HCT116 (cell line): ENCODE results near the gene YTHDC2. TPM values are rescaled to one million over a fixed set of nuclear protein-coding genes. Genes with fewer than 3 reads are reported as not detected.

ENCODE experiments used
- ATAC-seq: fragments of 200-7000 bp; cut with Tn5 transposase; 2 replicates; pipeline ENCODE4 v1.9.1; 2020; ENCODE audit warnings: mild to moderate bottlenecking, moderate library complexity
- BruUV-seq: library from RNA; stranded (reverse); fragments of 400-500 nt; replicated peaks from 2 replicates; lab custom pipeline; 2021; lab: Mats Ljungman, UMichigan
- CTCF ChIA-PET: fragments of 300-600 bp; sonication (Branson Sonifier 250); formaldehyde crosslinking; loops from one replicate; lab custom pipeline; 2021; ENCODE audit warnings: antibody characterized with exemption; lab: Charles Lee
- POLR2A ChIA-PET: fragments of 300-600, 350-600 bp; sonication (Branson Sonifier 250); formaldehyde crosslinking; loops from one replicate; lab custom pipeline; 2021; ENCODE audit warnings: antibody characterized with exemption; lab: Charles Lee
- RAD21 ChIA-PET, 2 experiments: fragments of 300-600 bp; sonication (Branson Sonifier 250); formaldehyde crosslinking; loops; one replicate each; lab custom pipeline; 2023; ENCODE audit warnings: low total read pairs in 2 of 2; ENCODE audit not compliant: uncharacterized antibody in 2 of 2, unreplicated experiment in 2 of 2, low non-redundant PET in 1 of 2; lab: Charles Lee
- DNase-seq: peaks from one replicate; pipeline ENCODE4 v3.0.0-alpha.2; 2010; ENCODE audit warnings: low read depth, low spot score
- H2AFZ ChIP-seq: fragments of 200-600 bp; shearing (Covaris generic), sonication (generic); 2 replicates; pipeline ENCODE4 v1.6.1; 2017; ENCODE audit warnings: low read depth, mixed run types, mixed read lengths, antibody characterized with exemption, low read length; ENCODE audit not compliant: poor library complexity, severe bottlenecking
- H3K27ac ChIP-seq: 2 replicates; pipeline ENCODE4 v1.5.1; 2012; ENCODE audit warnings: low read depth, low read length
- H3K27me3 ChIP-seq: fragments of 200-600 bp; sonication (generic); 2 replicates; pipeline ENCODE4 v1.6.1; 2016; ENCODE audit warnings: mixed run types, low read length, mixed read lengths; ENCODE audit not compliant: insufficient read depth
- H3K36me3 ChIP-seq, 2 experiments: fragments of 200-500 bp in 1 of 2; fragments of 200-600 bp in 1 of 2; sonication (Bioruptor generic) in 1 of 2; sonication (generic) in 1 of 2; 2 replicates each; pipeline versions ENCODE4 v1.5.1 to v1.6.1; 2014 to 2016; ENCODE audit warnings: low read length in 2 of 2, inconsistent platforms in 1 of 2, mixed read lengths in 1 of 2, mixed run types in 1 of 2; ENCODE audit not compliant: insufficient read depth in 2 of 2, control insufficient read depth in 1 of 2
- H3K4me1 ChIP-seq, 2 experiments: fragments of 200-600 bp in 1 of 2; sonication (generic) in 1 of 2; 2 replicates each; pipeline versions ENCODE4 v1.5.1 to v1.6.1; 2012 to 2017; ENCODE audit warnings: low read length in 2 of 2, inconsistent platforms in 1 of 2, mild to moderate bottlenecking in 1 of 2, mixed read lengths in 1 of 2, mixed run types in 1 of 2, moderate library complexity in 1 of 2; ENCODE audit not compliant: insufficient read depth in 2 of 2, control insufficient read depth in 1 of 2
- H3K4me2 ChIP-seq: fragments of 200-600 bp; sonication (generic); 2 replicates; pipeline ENCODE4 v1.6.1; 2017; ENCODE audit warnings: mixed run types, low read length, mixed read lengths
- H3K4me3 ChIP-seq, 2 experiments: fragments of 200-600 bp in 1 of 2; sonication (generic) in 1 of 2; replicated peaks in 1 of 2; 2 replicates each; pipeline ENCODE4 v1.5.1; 2011 to 2016; ENCODE audit warnings: low read length in 2 of 2, control low read depth in 1 of 2, low read depth in 1 of 2, mild to moderate bottlenecking in 1 of 2, mixed read lengths in 1 of 2, mixed run types in 1 of 2
- H3K79me2 ChIP-seq: fragments of 200-600 bp; sonication (generic); 2 replicates; pipeline ENCODE4 v1.6.1; 2017; ENCODE audit warnings: mild to moderate bottlenecking, mixed run types, low read length, moderate library complexity, mixed read lengths; ENCODE audit not compliant: insufficient read depth
- H3K9ac ChIP-seq: fragments of 200-600 bp; sonication (generic); 2 replicates; pipeline ENCODE4 v1.6.1; 2016; ENCODE audit warnings: low read length, mixed read lengths
- H3K9me2 ChIP-seq: fragments of 200-600 bp; sonication (generic), shearing (Covaris generic); 2 replicates; pipeline ENCODE4 v1.6.1; 2017; ENCODE audit warnings: mixed run types, mild to moderate bottlenecking, moderate library complexity; ENCODE audit not compliant: insufficient read depth
- H3K9me3 ChIP-seq, 2 experiments: fragments of 200-500 bp in 1 of 2; fragments of 200-600 bp in 1 of 2; sonication (Bioruptor generic) in 1 of 2; sonication (generic) in 1 of 2; 2 replicates each; pipeline ENCODE4 v1.6.1; 2014 to 2017; ENCODE audit warnings: low read length in 2 of 2, mixed read lengths in 2 of 2, inconsistent platforms in 1 of 2, low read depth in 1 of 2, mild to moderate bottlenecking in 1 of 2, mixed run types in 1 of 2, moderate library complexity in 1 of 2; ENCODE audit not compliant: control insufficient read depth in 1 of 2, insufficient read depth in 1 of 2
- H4K20me1 ChIP-seq: fragments of 200-600 bp; sonication (generic), shearing (Covaris generic); 2 replicates; pipeline ENCODE4 v1.6.1; 2017; ENCODE audit warnings: mixed run types, mild to moderate bottlenecking, moderate library complexity; ENCODE audit not compliant: insufficient read depth
- ATF3 ChIP-seq: IDR thresholded peaks from 2 replicates; pipeline ENCODE4 v1.6.1; 2012
- CBX3 ChIP-seq: IDR thresholded peaks from 2 replicates; pipeline ENCODE4 v1.6.1; 2012; ENCODE audit warnings: low read depth
- CEBPB ChIP-seq: IDR thresholded peaks from 2 replicates; pipeline ENCODE4 v1.6.1; 2012; ENCODE audit warnings: low read depth
- EGR1 ChIP-seq: IDR thresholded peaks from 2 replicates; pipeline ENCODE4 v1.6.1; 2012; ENCODE audit warnings: low read depth
- ELF1 ChIP-seq: IDR thresholded peaks from 2 replicates; pipeline ENCODE4 v1.6.1; 2012; ENCODE audit warnings: low read depth, borderline replicate concordance
- EZH2 ChIP-seq: fragments of 200-600 bp; sonication (generic); IDR thresholded peaks from 2 replicates; pipeline ENCODE4 v1.6.1; 2017; ENCODE audit warnings: antibody characterized with exemption, mixed run types
- EZH2phosphoT487 ChIP-seq: fragments of 200-600 bp; IDR thresholded peaks from 2 replicates; pipeline ENCODE4 v1.6.1; 2018; ENCODE audit warnings: antibody characterized with exemption, borderline replicate concordance
- FOSL1 ChIP-seq: IDR thresholded peaks from 2 replicates; pipeline ENCODE4 v1.6.1; 2012; ENCODE audit warnings: low read depth
- JUND ChIP-seq: IDR thresholded peaks from 2 replicates; pipeline ENCODE4 v1.6.1; 2012
- POLR2A ChIP-seq: IDR thresholded peaks from 2 replicates; pipeline ENCODE4 v1.7.0; 2011; ENCODE audit warnings: borderline replicate concordance; ENCODE audit not compliant: insufficient read depth, insufficient read length; ENCODE audit errors: extremely low read depth
- RAD21 ChIP-seq: IDR thresholded peaks from 2 replicates; pipeline ENCODE4 v1.6.1; 2012; ENCODE audit warnings: low read depth, mild to moderate bottlenecking
- REST ChIP-seq: IDR thresholded peaks from 2 replicates; pipeline ENCODE4 v1.6.1; 2012; ENCODE audit warnings: low read depth
- SIN3A ChIP-seq: IDR thresholded peaks from 2 replicates; pipeline ENCODE4 v1.6.1; 2012; ENCODE audit warnings: low read depth
- SP1 ChIP-seq: IDR thresholded peaks from 2 replicates; pipeline ENCODE4 v1.6.1; 2012; ENCODE audit warnings: low read depth
- SRF ChIP-seq: IDR thresholded peaks from 2 replicates; pipeline ENCODE4 v1.6.1; 2012; ENCODE audit warnings: low read depth
- TCF7L2 ChIP-seq: IDR thresholded peaks from 2 replicates; pipeline ENCODE4 v1.7.0; 2011; ENCODE audit warnings: borderline replicate concordance, inconsistent platforms; ENCODE audit not compliant: insufficient read depth, insufficient read length; ENCODE audit errors: extremely low read depth
- YY1 ChIP-seq: IDR thresholded peaks from 2 replicates; pipeline ENCODE4 v1.6.1; 2011; ENCODE audit warnings: low read length, low read depth, moderate library complexity, mild to moderate bottlenecking; ENCODE audit not compliant: insufficient replicate concordance; ENCODE audit errors: extremely low read depth
- ZBTB33 ChIP-seq: IDR thresholded peaks from 2 replicates; pipeline ENCODE4 v1.6.1; 2011; ENCODE audit warnings: mild to moderate bottlenecking, low read length, moderate library complexity; ENCODE audit not compliant: insufficient replicate concordance; ENCODE audit errors: extremely low read depth
- ZFX ChIP-seq: fragments of 450-650 bp; IDR thresholded peaks from 2 replicates; pipeline ENCODE4 v1.6.1; 2017
- intact Hi-C: fragments of 100-400 bp; cut with micrococcal nuclease; formaldehyde crosslinking; loops from 2 replicates; pipeline ENCODE4 v1.10.0; 2022
- total RNA-seq: library from RNA; stranded (reverse); gene quantifications from one replicate; pipeline ENCODE4 v1.2.1, GENCODE V29; 2021; ENCODE audit not compliant: unreplicated experiment

Gene YTHDC2
- total RNA-seq, 1 experiment from 2014 or later = 22.2 TPM

GRCh38 chr5:113578091-113578490 is 64.6 kb downstream of the YTHDC2 start:
- no peaks in the 10 kb centered on the region for H3K9me2 ChIP-seq
- no peak overlapping the region for H3K4me3 ChIP-seq
- no peak overlapping the region for H3K9ac ChIP-seq
- ChIA-PET POLR2A (no interaction called here), CTCF (no interaction called here), RAD21 (no interaction called here)
- no peaks in the 10 kb centered on the region for H4K20me1 ChIP-seq
- no peak overlapping the region for H2AFZ ChIP-seq
- TF ChIP-seq REST (no peak), POLR2A (no peak), SP1 (no peak), SIN3A (no peak), SRF (no peak), YY1 (no peak), EZH2 (no peak), CEBPB (no peak), ELF1 (no peak), TCF7L2 (no peak), ZBTB33 (no peak), ATF3 (no peak), ZFX (no peak), CBX3 (no peak), JUND (no peak), FOSL1 (no peak), EZH2phosphoT487 (no peak), RAD21 (no peak), EGR1 (no peak)
- DNase-seq = peak; percentile 0
- ATAC-seq = peak; percentile 62; the same call in 1 of the 2 replicates
- H3K4me2 ChIP-seq = no peak overlapping the region
- H3K27me3 ChIP-seq = no peaks in the 10 kb centered on the region
- intact Hi-C loops = no loop called here
- H3K27ac ChIP-seq = no peak overlapping the region
- H3K79me2 ChIP-seq = no peaks in the 10 kb centered on the region
- H3K9me3 ChIP-seq = no peaks in the 10 kb centered on the region
- peaks cover 0 to 3% of the 10 kb centered on the region in 2 experiments; a peak in 1 of 4 replicates for H3K4me1 ChIP-seq
- BruUV-seq = no TSS peak
- peaks cover 3 to 7% of the 10 kb centered on the region in 2 experiments; a peak in 2 of 4 replicates for H3K36me3 ChIP-seq
